ELF-1 (cell line): ENCODE data around the gene YTHDF1.

Experiments
- DNase-seq: peaks from one replicate; pipeline ENCODE4 v3.0.0-alpha.2; 2016; ENCODE audit warnings: low read depth, low spot score

The YTHDF1 gene

DNA sequence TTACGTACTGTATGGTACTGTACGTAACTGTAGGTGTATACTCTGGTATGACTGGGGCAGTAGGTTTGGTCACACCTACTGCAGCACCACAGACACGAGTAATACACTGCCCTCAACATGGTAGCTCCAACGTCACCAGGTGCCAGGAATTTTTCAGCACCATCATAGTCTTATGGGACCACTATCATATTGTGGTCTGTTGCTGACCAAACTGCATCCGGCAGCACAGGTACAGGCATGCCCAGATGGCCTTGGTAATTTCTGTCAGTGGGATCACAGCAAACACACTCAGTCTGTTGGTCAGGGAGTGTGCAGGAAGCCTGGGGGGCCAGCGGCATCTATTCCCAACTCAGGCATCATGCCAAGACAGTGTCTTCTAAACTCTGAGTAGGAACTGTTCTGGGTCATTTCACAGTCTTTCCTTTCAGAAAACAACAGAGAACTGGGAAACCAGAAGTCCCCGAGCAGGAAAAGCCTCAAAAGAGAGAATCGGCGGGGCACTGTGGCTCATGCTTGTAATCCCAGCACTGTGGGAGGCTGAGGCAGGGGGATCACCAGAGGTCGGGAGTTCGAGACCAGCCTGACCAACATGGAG, 5.8 kb downstream of the YTHDF1 start:
- DNase-seq, result no peak

DNA sequence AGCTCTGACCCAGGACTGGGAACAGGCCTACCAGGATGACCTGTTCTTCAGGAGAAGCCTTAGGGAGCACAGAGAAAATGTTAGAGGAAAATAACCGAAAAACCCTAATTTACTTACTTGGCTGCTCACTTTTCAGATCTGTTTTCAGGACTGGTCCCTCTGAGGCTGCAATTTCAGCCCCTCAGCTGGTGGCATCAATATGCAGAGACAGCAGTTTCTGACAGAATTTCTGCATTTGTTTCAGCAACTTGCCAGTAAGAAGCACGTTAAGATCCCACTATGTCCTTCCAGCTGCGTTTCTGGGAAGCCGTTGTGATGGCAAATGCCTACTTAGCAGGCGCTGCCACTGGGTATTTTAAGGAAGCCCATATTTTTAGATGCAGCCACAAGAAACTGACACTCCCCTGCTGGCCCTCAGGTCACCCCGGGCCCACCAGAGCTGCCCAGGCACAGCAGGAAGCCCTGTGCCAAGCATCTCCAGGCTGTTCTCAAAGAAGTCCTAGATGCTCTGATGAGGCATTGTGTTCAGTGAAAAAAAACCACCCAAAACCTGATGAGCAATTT, 7.5 kb downstream of the YTHDF1 start:
- DNase-seq, result no peak

DNA sequence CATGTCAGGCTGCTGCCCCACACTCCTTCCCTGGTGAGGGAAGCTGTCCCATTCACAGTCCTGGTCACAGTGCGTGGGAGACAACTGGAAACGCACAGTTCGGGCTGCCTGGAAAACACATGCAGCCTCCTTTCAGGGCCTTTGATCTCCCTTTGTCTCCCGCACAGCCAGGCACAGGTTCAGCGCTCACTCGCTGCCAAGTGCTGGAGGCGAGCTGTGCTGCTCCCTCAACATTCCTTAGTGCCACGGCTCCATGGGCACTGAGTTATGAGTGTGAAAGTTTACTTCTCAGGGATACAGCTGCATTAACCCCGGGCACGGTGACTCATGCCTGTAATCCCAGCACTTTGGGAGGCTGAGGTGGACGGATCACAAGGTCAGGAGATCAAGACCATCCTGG, 9.1 kb downstream of the YTHDF1 start:
- no peak for DNase-seq

DNA sequence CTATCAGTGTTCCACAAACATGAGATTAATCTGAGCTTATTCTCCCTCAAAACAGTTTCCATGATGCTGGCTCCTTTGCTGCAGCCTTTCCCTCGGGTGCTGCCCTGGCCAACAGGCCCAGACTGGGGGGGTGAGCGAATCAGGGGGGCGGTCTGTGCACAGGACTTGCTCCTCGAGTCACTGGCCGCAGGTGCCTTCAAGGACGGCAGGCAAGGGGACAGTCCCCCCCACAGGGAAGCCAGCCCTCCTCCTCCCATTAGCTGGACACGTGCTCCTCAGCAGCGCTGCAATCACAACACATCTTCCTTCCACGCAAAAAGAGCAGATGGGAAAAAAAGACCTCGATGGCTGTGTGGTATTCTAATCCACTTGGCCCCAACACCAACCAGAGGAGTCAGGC, 10.0 kb downstream of the YTHDF1 start:
- no peak for DNase-seq

DNA sequence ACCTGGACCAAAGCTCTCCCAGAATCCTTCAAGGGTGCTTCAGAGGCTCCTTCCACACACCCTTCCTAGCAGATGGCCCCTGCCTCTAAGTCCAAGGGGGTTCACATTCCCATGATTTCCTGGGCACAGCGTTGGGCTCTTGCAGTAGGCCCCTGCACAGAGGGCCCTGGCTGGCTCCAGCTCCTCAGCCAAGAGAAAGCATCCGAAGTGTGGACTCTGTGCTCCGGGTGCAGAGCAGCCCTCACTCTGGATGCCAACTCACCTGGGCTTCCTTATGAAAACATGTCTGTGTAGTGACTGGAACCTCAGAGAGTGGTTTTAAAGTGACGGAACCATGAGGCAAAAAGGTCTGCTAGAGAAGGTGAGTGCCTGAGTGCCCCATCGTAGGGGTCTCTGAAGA, 11.6 kb downstream of the YTHDF1 start:
- no peak for DNase-seq

DNA sequence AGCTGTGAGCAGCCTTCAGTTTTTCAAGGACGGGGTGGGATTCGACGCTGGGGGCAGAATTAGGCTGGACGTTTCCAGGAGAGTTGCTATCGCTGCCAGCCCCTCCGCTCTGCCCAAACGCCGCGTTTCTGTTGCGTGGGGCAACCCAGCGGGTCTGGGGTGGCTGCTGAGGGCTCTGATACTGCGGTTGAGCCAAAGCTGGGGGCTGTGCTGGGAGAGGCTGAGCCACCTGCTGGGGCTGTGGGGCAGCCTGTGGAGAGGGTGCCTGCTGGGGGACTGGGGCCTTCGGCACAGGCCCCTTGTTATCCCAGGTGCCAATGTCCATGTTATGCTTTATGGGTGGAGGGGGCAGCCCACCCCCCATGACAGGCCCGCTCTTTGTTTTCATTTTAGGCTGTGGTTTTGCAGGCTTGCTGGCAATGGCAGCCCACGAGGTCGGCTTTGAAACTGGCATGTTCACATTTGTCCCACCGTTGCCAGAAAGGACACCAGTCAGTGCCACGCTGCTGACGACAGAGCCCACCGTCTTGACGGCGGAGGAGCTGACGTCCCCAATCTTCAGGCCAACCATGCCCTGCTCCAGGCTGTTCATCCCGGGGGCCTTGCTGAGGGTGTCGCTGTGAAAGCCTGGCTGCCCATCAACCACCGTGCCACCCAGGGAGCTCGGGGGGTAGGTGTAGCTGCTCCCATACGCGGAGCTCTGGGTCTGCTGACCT, 13.0 kb downstream of the YTHDF1 start:
- no peak for DNase-seq

DNA sequence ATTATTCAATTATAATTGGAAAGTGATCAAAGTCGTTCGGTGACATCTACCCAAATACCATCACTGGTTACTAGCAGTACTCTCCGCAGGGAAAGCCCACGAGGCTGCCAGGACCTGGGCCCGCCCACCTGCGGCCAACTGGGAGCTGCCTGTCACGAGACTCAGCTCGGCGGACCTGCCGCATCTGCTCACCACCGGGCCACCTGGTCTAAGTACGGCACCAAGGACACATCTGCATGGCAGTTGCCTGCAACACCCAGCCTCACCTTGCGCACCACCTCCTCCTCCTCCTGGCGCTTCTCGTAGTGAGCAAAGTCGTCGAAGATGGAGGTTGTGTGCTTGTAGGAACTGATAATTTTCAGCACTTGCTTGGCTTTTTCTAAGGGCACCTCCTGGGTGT, 13.9 kb downstream of the YTHDF1 start:
- DNase-seq, result no peak

DNA sequence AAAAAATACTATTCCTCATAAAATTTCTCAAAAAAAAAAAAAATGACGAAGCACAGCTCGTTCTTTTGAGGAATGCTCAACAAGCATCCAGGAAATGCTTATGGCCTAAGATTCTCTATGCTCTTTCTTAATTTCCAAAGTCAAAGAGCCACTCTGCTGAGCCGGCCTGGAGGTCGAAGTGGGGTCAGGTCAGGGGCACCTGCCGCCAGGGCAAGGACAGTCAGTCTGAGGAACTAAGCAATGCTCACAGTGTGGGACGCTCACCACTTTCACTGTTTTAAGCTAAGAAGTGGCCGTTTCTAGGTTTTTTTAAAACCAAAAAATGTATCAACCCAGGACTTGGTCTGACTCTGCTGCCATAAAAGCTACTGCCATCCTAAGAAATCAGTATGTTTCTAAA, 17.3 kb downstream of the YTHDF1 start:
- no peak for DNase-seq

DNA sequence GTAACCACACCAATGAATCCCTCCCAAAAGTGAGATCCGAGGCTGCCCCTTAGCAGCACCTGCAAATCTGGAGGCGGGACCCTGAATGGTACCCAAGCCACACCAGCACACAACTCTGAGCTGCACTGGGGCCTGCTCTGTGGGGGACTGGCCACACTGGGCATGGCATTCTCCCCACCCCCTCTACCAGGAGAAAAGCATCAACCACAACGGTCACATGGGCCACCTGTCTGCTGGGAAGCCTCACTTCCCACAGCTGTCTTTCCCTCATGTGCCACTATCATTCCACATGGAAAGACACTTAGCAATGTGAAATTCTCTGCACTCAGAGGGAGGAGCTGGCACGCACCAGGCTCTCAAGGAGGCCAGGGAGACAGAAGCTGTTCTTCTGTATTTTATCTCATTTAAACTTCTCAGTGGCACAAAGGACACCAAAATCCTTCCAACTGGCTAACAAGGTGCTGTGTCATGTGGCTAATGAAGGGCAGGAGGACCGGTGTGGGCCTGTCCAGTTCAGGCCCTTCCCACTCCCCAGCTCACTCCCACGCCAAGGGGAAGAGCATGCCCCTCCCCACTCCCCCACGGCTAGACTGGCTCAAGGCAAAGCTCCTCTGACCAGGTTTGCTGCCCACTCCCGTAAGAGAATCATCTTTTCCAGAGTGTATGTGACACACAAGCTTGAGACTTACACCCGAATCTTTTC, 19.0 kb downstream of the YTHDF1 start:
- DNase-seq, result no peak

DNA sequence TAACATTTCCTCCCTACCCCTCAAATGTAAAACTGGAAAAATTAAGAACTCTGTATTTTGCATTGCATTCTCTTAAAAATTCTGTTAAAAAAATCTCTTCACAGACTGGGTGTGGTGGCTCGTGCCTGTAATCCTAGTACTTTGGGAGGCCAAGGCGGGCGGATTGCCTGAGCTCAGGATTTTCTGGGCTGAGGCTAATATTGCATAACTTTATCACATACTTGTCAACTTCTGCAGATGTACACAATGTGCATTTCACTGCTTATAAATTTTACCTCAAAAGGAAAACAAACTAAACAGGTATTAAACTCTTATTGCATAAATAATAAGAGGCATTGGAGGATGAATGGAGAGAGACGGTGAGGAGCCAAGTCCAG, 21.1 kb downstream of the YTHDF1 start:
- DNase-seq, result no peak

DNA sequence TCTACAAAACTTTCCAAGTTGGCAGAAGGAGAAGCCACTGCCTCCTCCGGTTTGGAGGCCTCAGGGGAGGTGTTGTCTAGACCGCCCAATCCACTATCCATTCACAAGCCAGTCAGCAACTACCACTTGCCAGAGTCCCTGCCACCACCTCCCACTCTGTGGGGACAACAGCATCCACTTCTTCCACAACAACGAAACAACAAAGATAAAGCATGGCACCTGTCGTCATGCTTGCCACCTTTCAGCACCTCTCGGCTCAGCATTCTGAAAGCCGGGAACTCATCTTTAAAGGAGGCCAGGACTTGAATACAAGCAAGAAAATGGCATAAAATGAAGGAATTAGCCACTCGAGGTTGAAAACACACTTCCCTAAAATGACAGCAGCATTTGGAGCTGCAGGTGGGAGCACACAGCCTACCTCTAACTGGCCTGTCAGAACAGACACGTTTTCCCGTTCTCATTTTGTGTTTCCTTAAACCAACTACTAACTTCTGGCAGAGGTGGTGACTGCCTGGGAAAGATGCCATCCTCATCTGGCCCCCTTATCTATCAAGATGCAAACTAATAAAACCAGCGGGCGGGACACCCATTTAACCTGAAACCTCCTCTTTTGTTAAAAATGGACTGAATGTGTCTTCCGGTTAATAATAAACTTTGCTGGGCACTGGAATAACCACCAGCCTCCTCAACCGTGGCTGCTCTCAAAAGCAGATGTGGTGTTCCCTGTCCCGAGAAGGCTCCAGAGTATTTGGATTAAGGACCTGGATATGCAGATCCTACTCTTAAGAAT, 21.7 kb downstream of the YTHDF1 start:
- DNase-seq, result no peak

DNA sequence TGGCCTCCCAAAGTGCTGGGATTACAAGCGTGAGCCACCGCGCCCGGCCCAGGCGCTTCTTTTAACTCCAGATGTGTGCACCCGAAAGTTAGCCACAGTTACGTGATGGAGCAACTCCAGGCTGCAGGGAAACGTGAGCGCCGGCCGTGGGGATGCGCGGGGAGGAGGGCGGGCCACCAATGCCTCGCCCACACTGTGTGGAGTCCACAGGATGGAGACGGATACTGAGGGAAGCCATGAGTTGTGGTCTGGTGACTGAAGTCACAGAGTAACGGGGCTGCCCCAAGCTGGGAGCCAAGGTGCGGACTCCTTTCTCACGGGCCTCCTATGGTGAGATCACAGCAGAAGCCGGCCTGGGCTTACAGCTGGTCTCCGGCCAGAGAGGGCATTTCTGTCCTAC, 23.2 kb downstream of the YTHDF1 start:
- no peak for DNase-seq

DNA sequence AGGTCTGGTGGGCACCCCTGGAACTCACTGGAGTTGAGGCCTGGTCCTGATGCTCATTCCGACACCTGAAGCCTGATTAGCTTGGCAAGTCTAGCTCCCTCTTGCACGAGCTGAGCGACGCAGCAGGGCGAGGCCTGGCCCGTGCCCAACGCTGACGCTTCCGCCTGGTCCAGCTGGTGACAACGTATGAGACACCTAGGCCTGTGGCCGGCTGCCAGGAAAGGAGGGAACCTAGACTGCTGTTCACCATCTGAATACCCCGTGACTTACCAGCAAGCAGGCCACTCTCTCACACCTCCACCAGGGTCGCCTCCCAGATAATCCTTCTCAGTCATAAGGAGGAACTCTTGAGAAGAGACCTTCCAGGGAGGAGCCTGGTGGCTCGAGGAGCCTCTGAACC, 24.5 kb downstream of the YTHDF1 start:
- no peak for DNase-seq

DNA sequence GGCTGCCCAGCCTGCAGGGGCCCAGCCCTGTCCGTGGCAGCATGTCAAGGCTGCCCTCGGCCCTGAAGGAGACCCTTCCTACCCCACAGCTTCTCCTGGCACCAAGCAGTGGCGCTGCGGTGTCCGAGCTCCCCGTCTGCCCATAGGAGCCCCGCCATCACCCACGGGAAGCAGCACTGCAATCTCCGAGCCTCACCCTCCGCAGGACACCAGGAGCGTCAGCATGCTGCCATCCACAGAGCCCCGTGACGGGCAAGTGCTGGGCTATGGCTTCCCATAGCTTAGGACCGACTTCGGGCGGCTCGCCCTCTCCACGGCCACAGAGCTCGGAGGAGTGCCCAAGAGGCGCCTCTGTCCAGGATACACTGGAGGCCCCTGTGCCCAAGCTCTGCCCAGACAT, 25.1 kb downstream of the YTHDF1 start:
- DNase-seq, result no peak

DNA sequence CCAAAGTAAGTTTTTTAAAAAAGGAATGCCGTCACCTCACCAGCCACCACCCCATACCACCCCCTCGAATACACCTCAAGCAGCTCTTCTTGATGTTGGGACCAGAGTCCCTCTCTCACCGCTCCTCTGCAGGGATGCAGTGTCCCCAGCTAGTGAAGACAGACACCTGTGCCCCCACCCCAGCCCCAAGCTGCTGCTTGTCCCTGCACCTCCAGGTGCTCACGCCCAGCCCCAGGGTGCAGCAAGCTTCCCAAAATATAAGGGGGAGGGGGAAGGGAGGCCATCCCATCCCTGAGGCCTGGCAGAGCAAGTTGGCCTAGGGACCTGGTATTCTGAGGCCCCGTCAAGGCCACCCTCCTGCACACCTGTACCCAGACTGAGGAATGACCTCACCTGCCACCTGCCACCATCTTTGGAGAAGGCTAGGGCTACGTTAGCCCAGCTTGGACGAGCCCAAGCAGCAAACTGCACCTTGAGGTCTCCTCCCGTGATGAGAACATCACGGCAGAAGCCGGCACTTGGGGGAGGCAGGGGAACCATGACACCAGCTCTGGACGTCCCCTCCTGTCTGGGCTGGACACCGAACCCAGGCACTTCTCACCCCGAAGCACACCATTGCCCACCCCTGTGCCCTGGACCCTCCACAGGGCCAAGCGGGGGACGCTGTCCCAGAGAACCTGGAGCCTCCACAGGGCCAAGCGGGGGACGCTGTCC, 25.9 kb downstream of the YTHDF1 start:
- DNase-seq, result no peak

DNA sequence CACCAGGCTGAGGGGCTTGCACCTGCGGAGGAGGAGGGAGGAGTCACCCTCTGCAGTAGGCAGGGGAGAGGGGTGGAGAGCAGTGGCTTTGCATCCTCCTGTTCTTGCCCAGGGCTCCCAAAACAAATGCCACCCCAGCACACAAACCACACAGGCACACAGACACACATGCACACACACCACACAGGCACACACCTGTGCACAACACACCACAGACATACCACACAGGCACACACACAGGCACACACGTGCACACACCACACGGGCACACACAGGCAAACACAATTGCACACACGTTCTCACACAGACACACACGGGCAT, 26.6 kb downstream of the YTHDF1 start:
- DNase-seq, result no peak

DNA sequence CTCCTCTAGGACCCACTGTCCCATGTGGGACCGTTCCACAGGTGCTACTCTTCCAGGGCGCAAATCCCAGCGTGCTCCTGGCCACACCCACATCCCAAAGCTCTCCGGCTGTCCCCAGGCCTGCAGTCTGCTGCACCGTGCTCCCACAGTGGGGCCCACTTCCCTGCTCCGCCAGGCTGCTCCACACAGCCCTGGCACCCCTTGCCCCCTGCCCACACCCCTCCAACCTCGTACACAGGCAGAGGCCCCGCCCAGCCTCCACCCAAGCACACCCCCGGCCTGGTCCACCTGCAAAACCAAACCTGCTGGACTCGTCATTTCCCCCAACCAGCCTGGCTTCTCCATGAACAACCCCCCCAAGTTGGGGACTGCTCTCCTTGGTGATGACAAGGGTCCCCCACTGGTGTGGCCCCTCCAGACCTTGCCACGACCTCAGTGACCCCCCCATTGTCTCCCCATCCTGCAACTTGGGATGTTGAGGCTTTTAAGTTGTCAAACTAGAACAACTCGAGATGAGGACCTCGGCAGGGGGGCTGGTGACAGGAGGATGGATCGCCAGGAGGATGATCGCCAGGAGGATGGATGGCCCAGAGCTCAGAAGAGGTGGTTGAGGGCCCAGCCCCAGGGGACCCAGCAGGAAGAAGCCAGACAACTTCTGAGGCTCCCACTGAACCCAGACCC, 27.1 kb downstream of the YTHDF1 start:
- no peak for DNase-seq

DNA sequence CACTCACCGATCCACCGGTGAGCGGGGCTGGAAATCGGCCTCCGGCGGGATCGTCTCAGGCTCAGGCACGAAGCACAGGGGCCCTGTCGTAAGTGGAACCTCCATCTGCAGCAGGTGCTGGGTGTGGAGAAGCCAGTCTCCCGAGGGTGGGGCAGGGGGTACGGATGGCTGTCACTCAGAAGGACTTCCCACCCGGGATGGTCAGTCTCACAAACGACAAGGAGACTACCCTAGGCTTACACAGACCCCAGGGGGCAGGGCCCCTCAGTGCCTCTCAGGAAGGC, 27.8 kb downstream of the YTHDF1 start:
- no peak for DNase-seq

DNA sequence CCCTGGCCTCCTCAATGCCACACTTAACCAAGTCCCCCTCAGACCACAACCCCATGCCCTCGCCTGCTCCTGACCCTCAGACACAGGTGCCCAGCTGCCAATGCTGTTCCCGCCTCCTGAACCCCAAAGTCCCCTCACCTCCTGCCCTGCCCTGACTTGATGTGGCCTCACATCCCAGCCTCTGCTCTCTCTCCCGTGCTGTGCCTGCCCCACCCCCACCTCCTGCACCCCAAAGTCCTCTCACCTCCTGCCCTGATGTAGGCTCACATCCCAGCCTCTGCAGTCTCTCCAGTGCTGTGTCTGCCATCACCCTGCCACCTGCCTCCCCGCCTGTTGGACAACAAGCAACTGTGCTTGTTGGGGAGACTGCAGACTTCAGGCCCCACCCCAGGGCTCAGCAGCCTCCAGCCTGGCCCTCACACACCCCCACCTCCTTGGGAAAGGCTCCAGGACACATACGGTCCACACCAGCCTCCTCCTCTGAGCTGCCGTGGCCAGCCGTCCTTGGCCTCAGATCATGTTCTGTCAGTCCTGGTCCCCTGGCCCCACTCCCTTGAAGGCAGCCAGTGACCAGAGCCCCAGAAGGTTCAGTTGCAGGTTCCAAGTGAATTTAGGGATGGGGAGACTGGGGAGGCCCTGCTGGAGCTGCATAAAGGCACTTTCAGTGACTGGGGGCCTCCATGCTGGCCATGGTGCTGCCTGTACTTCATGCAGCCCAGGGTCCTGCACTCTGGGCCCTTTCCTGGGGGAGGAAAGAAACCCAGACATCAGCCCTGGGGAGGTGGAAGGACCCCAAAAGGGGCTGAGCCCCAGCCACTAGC, 28.4 kb downstream of the YTHDF1 start:
- no peak for DNase-seq

DNA sequence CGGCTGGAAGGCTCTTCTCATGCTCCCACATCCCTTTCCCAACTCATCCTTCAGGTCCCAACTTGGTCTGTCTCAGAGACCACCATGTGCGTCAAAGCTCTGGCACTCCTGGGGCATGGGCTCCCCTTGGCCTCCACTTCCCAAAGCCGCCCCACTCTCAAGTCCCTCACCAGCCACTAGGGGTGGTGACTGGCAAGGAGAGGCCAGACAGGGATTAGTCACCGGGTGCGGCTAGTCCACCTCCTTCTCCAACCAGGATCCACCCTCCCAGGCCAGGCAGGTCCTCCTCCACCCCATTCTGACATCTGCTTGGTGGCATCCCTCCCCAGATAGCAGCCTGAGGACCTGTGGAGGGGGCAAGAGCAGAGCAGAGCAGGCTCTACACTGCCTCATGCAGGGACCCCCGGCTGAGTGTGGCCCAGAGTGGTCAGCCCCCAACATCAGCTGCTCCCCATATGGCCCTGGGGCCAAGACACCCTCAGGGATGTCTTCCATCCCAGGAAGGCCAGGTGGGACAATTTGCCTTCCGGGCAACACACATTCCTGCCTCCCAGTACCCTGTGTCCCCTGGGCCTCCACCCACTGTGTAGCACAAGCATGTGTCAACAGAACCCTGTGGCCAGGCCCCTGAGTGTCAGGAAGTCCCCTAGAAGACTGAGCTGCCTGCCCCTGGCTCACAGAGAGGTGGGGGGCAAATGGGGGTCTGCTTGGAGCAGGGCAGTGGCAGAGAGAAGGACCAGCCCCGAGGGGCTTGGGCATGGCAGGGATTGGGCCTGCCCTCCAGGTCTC, 29.2 kb downstream of the YTHDF1 start:
- no peak for DNase-seq
